Loucy (cell line): Measurements from ENCODE around the gene MPL.

Source experiments
- EZH2phosphoT487 ChIP-seq: fragments of 200-600 bp; IDR thresholded peaks from 2 replicates; pipeline ENCODE4 v1.6.1; 2018; ENCODE audit warnings: antibody characterized with exemption, mild to moderate bottlenecking, moderate library complexity, borderline replicate concordance
- TF ChIP-seq, protein P1 (sequence below): fragments of 200-600 bp; sonication (generic); conservative IDR thresholded peaks from 2 replicates; pipeline ENCODE4 v1.5.1; 2014; ENCODE audit warnings: mild to moderate bottlenecking, antibody characterized with exemption, low read length

DNA sequence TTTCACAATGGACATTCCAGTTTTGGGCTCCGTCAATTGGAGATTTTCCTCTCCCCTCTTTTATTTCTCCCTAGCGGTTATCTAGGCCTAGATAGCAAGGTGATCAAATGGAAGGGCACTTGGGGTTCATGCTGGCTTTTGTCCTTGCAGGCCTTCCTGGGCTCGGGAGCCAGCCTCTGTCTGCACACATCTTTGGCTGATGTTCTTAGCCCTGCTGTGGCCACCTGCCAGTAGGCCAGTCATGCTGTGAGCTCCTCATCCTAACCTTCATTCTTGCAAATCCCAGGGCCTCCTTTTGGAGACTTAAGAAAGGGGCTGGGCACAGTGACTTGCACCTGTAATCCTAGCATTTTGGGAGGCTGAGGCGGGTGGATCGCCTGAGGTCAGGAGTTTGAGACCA, 23.4 kb upstream of the MPL start:
- TF ChIP-seq, protein P1, sequence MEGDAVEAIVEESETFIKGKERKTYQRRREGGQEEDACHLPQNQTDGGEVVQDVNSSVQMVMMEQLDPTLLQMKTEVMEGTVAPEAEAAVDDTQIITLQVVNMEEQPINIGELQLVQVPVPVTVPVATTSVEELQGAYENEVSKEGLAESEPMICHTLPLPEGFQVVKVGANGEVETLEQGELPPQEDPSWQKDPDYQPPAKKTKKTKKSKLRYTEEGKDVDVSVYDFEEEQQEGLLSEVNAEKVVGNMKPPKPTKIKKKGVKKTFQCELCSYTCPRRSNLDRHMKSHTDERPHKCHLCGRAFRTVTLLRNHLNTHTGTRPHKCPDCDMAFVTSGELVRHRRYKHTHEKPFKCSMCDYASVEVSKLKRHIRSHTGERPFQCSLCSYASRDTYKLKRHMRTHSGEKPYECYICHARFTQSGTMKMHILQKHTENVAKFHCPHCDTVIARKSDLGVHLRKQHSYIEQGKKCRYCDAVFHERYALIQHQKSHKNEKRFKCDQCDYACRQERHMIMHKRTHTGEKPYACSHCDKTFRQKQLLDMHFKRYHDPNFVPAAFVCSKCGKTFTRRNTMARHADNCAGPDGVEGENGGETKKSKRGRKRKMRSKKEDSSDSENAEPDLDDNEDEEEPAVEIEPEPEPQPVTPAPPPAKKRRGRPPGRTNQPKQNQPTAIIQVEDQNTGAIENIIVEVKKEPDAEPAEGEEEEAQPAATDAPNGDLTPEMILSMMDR, result no peak
- TF ChIP-seq EZH2phosphoT487, result no peak
